HL-60 (cell line): ENCODE results near the gene AGPAT3.

Experiments
- GABPA ChIP-seq: IDR thresholded peaks from 2 replicates; pipeline ENCODE4 v1.6.1; 2012; ENCODE audit warnings: low read depth
- POLR2AphosphoS5 ChIP-seq: IDR thresholded peaks from 2 replicates; pipeline ENCODE4 v1.6.1; 2012; ENCODE audit warnings: low read depth
- SPI1 ChIP-seq: IDR thresholded peaks from 2 replicates; pipeline ENCODE4 v1.6.1; 2012; ENCODE audit warnings: low read depth, mild to moderate bottlenecking, borderline replicate concordance
- TF ChIP-seq, protein P1 (sequence below): IDR thresholded peaks from one replicate; pipeline ENCODE4 v1.5.1; 2011; ENCODE audit warnings: low read length, control low read depth, inconsistent platforms; ENCODE audit not compliant: insufficient read depth
- TF ChIP-seq, protein P2 (sequence below): IDR thresholded peaks from 2 replicates; pipeline ENCODE4 v1.6.1; 2012; ENCODE audit warnings: low read depth; ENCODE audit not compliant: insufficient replicate concordance

DNA sequence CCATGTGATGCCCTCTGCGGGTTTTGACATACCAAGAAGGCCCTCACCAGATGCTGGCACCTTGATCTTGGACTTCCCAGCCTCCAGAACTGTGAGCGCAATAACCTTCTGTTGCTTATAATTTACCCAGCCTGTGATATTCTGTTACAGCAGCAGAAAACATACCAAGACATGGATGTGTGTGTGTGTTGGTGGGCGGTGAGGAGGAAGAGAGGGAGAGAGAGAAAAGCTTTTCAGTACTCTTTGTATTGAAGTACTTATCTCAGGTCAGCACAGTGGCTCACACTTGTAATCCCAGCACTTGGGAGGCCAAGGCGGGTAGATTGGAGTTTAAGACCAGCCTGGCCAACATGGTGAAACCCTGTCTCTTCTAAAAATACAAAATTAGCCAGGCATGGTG lies 170.2 kb downstream of the AGPAT3 start:
- TF ChIP-seq, protein P1, sequence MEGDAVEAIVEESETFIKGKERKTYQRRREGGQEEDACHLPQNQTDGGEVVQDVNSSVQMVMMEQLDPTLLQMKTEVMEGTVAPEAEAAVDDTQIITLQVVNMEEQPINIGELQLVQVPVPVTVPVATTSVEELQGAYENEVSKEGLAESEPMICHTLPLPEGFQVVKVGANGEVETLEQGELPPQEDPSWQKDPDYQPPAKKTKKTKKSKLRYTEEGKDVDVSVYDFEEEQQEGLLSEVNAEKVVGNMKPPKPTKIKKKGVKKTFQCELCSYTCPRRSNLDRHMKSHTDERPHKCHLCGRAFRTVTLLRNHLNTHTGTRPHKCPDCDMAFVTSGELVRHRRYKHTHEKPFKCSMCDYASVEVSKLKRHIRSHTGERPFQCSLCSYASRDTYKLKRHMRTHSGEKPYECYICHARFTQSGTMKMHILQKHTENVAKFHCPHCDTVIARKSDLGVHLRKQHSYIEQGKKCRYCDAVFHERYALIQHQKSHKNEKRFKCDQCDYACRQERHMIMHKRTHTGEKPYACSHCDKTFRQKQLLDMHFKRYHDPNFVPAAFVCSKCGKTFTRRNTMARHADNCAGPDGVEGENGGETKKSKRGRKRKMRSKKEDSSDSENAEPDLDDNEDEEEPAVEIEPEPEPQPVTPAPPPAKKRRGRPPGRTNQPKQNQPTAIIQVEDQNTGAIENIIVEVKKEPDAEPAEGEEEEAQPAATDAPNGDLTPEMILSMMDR: no peak
- no peak for TF ChIP-seq SPI1
- TF ChIP-seq, protein P2, sequence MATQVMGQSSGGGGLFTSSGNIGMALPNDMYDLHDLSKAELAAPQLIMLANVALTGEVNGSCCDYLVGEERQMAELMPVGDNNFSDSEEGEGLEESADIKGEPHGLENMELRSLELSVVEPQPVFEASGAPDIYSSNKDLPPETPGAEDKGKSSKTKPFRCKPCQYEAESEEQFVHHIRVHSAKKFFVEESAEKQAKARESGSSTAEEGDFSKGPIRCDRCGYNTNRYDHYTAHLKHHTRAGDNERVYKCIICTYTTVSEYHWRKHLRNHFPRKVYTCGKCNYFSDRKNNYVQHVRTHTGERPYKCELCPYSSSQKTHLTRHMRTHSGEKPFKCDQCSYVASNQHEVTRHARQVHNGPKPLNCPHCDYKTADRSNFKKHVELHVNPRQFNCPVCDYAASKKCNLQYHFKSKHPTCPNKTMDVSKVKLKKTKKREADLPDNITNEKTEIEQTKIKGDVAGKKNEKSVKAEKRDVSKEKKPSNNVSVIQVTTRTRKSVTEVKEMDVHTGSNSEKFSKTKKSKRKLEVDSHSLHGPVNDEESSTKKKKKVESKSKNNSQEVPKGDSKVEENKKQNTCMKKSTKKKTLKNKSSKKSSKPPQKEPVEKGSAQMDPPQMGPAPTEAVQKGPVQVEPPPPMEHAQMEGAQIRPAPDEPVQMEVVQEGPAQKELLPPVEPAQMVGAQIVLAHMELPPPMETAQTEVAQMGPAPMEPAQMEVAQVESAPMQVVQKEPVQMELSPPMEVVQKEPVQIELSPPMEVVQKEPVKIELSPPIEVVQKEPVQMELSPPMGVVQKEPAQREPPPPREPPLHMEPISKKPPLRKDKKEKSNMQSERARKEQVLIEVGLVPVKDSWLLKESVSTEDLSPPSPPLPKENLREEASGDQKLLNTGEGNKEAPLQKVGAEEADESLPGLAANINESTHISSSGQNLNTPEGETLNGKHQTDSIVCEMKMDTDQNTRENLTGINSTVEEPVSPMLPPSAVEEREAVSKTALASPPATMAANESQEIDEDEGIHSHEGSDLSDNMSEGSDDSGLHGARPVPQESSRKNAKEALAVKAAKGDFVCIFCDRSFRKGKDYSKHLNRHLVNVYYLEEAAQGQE: no peak
- TF ChIP-seq POLR2AphosphoS5: no peak
- TF ChIP-seq GABPA: no peak
